ENCODE data around the gene TRUB2. TPM values are rescaled to one million over a fixed set of nuclear protein-coding genes. Genes with fewer than 3 reads are reported as not detected.

The TRUB2 gene
- total and polyA plus RNA-seq, 2 of the 13 experiments (the other 11 are each of a cell fraction or from before 2014, with no cell fraction given), result 22.3 to 41.2 TPM

GRCh38 chr9:128257086-128257825 is 65.0 kb downstream of the TRUB2 start:
- no peak for TF ChIP-seq CEBPB (IDR thresholded peaks at IDR 0.05; ENCODE audit: borderline replicate concordance, low read depth, low read length)
- TF ChIP-seq, protein P1, sequence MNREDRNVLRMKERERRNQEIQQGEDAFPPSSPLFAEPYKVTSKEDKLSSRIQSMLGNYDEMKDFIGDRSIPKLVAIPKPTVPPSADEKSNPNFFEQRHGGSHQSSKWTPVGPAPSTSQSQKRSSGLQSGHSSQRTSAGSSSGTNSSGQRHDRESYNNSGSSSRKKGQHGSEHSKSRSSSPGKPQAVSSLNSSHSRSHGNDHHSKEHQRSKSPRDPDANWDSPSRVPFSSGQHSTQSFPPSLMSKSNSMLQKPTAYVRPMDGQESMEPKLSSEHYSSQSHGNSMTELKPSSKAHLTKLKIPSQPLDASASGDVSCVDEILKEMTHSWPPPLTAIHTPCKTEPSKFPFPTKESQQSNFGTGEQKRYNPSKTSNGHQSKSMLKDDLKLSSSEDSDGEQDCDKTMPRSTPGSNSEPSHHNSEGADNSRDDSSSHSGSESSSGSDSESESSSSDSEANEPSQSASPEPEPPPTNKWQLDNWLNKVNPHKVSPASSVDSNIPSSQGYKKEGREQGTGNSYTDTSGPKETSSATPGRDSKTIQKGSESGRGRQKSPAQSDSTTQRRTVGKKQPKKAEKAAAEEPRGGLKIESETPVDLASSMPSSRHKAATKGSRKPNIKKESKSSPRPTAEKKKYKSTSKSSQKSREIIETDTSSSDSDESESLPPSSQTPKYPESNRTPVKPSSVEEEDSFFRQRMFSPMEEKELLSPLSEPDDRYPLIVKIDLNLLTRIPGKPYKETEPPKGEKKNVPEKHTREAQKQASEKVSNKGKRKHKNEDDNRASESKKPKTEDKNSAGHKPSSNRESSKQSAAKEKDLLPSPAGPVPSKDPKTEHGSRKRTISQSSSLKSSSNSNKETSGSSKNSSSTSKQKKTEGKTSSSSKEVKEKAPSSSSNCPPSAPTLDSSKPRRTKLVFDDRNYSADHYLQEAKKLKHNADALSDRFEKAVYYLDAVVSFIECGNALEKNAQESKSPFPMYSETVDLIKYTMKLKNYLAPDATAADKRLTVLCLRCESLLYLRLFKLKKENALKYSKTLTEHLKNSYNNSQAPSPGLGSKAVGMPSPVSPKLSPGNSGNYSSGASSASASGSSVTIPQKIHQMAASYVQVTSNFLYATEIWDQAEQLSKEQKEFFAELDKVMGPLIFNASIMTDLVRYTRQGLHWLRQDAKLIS (CRISPR knock-in tag; IDR thresholded peaks at IDR 0.05), result no peak
- TF ChIP-seq IRX3 (CRISPR knock-in tag; IDR thresholded peaks at IDR 0.05; ENCODE audit: borderline replicate concordance, low read depth), result no peak
- no peak for TF ChIP-seq ETV5 (CRISPR knock-in tag; IDR thresholded peaks at IDR 0.05; ENCODE audit: borderline replicate concordance)
- no peak for TF ChIP-seq ZNF251 (CRISPR knock-in tag; IDR thresholded peaks at IDR 0.05)
- no peak for TF ChIP-seq SMAD1 (CRISPR knock-in tag; IDR thresholded peaks at IDR 0.05; ENCODE audit: borderline replicate concordance, low read depth)
- no peak for TF ChIP-seq ZBTB38 (CRISPR knock-in tag; IDR thresholded peaks at IDR 0.05)
- TF ChIP-seq, protein P2, sequence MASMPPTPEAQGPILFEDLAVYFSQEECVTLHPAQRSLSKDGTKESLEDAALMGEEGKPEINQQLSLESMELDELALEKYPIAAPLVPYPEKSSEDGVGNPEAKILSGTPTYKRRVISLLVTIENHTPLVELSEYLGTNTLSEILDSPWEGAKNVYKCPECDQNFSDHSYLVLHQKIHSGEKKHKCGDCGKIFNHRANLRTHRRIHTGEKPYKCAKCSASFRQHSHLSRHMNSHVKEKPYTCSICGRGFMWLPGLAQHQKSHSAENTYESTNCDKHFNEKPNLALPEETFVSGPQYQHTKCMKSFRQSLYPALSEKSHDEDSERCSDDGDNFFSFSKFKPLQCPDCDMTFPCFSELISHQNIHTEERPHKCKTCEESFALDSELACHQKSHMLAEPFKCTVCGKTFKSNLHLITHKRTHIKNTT (CRISPR knock-in tag; IDR thresholded peaks at IDR 0.05), result no peak
- TF ChIP-seq DNMT3B (CRISPR knock-in tag; conservative IDR thresholded peaks at IDR 0.05), result no peak
- TF ChIP-seq, protein P3, sequence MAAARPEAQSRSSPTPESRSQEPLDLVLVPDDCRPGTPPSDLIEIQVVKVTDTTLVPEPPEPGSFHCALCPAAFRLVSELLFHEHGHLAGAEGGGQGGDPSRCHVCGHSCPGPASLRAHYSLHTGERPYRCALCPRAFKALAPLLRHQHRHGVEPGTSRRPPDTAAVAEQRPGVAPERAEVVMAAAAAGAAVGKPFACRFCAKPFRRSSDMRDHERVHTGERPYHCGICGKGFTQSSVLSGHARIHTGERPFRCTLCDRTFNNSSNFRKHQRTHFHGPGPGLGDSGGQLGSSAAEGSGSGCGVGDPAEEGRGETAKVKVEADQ (CRISPR knock-in tag; IDR thresholded peaks at IDR 0.05; ENCODE audit: borderline replicate concordance), result no peak
- no peak for TF ChIP-seq DZIP1 (CRISPR knock-in tag; IDR thresholded peaks at IDR 0.05)
- no peak for TF ChIP-seq FOSL1 (CRISPR knock-in tag; IDR thresholded peaks at IDR 0.05; ENCODE audit: borderline replicate concordance)
- no peak for TF ChIP-seq KMT2A (CRISPR knock-in tag; IDR thresholded peaks at IDR 0.05)
- H3K36me3 ChIP-seq (replicated peaks in 1 of 2; ENCODE audit: control insufficient read depth in 1 of 2, insufficient read depth in 2 of 2, low read length in 2 of 2), result peaks cover 25 to 52% of the 10 kb centered on the region in 2 experiments; a peak in 4 of 5 replicates
- H3K27me3 ChIP-seq (ENCODE audit: control insufficient read depth in 1 of 2, insufficient read depth in 2 of 2, low read length in 2 of 2), result no peaks in the 10 kb centered on the region; a peak in 1 of 5 replicates
- DNase-seq (ENCODE audit: low spot score) (no peak), ATAC-seq (no peak), FAIRE-seq (no peak)
- BruUV-seq (replicated peaks), result no TSS peak
- H3K4me2 ChIP-seq (ENCODE audit: low read depth, low read length), result no peak overlapping the region
- no peaks in the 10 kb centered on the region for H4K20me1 ChIP-seq (ENCODE audit: insufficient read depth, low read length)
- no peaks in the 10 kb centered on the region for H3K9me3 ChIP-seq (ENCODE audit: low read length)
- ChIA-PET POLR2A (no interaction called here), CTCF (ENCODE audit: low intra/inter-chr PET ratio, low total read pairs) (no interaction called here)
- H3K27ac ChIP-seq (ENCODE audit: extremely low read length, insufficient read depth, low read length), result no peak overlapping the region
- no peaks in the 10 kb centered on the region for H3K79me2 ChIP-seq (ENCODE audit: insufficient read depth, low read length)
- WGBS (ENCODE audit: low lambda C conversion rate), result 98% methylated on average over 12 of the region's 23 CpGs
- H3K9ac ChIP-seq (ENCODE audit: insufficient read depth, low read depth, low read length), result no peak overlapping the region
- in situ Hi-C loops (cut with HindIII; ENCODE audit: extremely low pct_ligation_motif_present, low pct_unique_long_range_greater_than_20kb), result no loop called here
- intact Hi-C loops (cut with micrococcal nuclease; ENCODE audit: unreplicated experiment), result no loop called here
- H3K4me3 ChIP-seq (replicated peaks in 1 of 3; ENCODE audit: insufficient read depth in 1 of 3, low read depth in 2 of 3, low read length in 3 of 3), result no peak overlapping the region
- H3K4me1 ChIP-seq (ENCODE audit: insufficient read depth, low read length), result peaks cover 11% of the 10 kb centered on the region
- H2AFZ ChIP-seq (ENCODE audit: low read length), result no peak overlapping the region
